Measurements from ENCODE around the gene DRAP1. TPM values are rescaled to one million over a fixed set of nuclear protein-coding genes. Genes with fewer than 3 reads are reported as not detected.

DRAP1 gene
- total RNA-seq, 1 experiment from 2014 or later = 105 TPM

DNA sequence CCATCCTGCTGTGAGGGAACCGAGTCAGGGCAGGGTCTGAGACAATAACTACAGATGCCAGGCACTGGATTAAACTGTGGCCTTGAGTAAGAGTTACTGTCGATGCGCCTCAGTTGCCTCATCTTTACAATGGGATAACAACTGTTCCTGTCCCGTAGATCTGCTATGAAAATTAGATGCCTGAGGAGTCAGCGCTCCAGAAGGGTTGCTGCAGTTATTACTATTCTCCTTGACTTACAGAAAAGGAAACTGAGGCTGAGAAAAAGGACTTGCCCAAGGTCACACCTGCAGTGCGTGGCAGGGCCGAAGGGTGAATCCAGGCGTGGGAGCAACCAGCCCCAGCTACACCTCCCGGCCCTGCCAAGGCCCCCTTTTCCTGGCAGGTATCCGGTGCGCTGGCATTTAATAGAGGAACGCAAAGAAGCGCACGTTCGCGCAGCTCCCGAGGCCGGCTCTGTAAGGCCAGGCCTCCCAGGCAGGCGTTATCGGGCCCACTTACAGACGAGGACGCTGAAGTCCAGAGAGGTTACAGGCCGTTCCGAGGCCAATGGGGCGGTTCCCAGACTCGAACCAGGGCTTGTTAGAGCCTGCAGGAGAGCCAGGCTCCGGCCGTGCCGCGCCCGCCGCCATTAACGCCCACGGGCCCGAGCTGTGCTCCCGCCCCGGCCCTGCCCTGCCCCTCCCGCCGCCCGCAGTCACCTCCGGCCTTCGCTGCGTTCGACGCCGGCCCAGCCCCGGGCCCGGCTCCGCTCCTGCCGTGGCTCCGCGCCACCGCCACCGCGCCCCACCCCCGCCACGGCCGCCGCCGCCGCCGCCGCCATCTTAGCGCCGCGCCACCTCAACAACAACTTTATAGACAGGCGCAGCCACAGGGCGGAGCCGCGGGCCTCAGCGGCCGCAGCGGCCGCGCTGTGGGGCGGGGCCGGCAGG, 750 bp upstream of the DRAP1 start, which contains the start of gene C11orf68:
C11orf68 (minus strand) TSS at position 852 of the 930 bp plus-strand sequence; CDS start at position 821, 31 bp downstream.
- H3K23ac ChIP-seq (ENCODE audit: insufficient read length, low read depth, low read length) = no peak within 1 kb of the TSS
- no peak within 1 kb of the TSS for H3K56ac ChIP-seq (ENCODE audit: insufficient read length, low read depth, low read length)
- no peak within 1 kb of the TSS for H3T11ph ChIP-seq (ENCODE audit: low read length)
- H3K27ac ChIP-seq (ENCODE audit: insufficient read length, low read depth, low read length) = no peak within 1 kb of the TSS
- no peak within 1 kb of the TSS for H4K5ac ChIP-seq (ENCODE audit: insufficient read length, low read depth, low read length)
- peak within 1 kb of the TSS in 2 of 3 experiments; percentile 72 to 86; a peak in 2 of 7 replicates for H3K27ac Mint-ChIP-seq
- TF ChIP-seq, protein P1, sequence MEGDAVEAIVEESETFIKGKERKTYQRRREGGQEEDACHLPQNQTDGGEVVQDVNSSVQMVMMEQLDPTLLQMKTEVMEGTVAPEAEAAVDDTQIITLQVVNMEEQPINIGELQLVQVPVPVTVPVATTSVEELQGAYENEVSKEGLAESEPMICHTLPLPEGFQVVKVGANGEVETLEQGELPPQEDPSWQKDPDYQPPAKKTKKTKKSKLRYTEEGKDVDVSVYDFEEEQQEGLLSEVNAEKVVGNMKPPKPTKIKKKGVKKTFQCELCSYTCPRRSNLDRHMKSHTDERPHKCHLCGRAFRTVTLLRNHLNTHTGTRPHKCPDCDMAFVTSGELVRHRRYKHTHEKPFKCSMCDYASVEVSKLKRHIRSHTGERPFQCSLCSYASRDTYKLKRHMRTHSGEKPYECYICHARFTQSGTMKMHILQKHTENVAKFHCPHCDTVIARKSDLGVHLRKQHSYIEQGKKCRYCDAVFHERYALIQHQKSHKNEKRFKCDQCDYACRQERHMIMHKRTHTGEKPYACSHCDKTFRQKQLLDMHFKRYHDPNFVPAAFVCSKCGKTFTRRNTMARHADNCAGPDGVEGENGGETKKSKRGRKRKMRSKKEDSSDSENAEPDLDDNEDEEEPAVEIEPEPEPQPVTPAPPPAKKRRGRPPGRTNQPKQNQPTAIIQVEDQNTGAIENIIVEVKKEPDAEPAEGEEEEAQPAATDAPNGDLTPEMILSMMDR (conservative IDR thresholded peaks at IDR 0.05) = no peak
- no peak within 1 kb of the TSS for H2AK5ac ChIP-seq (ENCODE audit: insufficient read length, low read length)
- H2BK20ac ChIP-seq (ENCODE audit: low read depth, low read length, poor library complexity, severe bottlenecking) = no peak within 1 kb of the TSS
- H3K4me3 Mint-ChIP-seq = peak within 1 kb of the TSS; percentile 84 to 93
- H3K27me3 ChIP-seq (ENCODE audit: insufficient read depth, low read length) = no peaks in the 10 kb centered on the region
- no peak within 1 kb of the TSS for H4K91ac ChIP-seq (ENCODE audit: insufficient read length, low read depth, low read length)
- H3K4ac ChIP-seq (ENCODE audit: low read depth, low read length) = no peak within 1 kb of the TSS
- H3K4me1 ChIP-seq (ENCODE audit: insufficient read depth, low read length) = no peaks in the 10 kb centered on the region; the same call in 1 of the 2 replicates
- H3K27me3 Mint-ChIP-seq (ENCODE audit: low read depth) = peaks cover 4% of the 10 kb centered on the region
- H3K4me1 Mint-ChIP-seq = peaks cover 21 to 28% of the 10 kb centered on the region in 2 experiments
- H3K23me2 ChIP-seq (ENCODE audit: insufficient read length, low read depth, low read length, poor library complexity, severe bottlenecking) = peaks cover 11% of the 10 kb centered on the region
- H3K14ac ChIP-seq (ENCODE audit: insufficient read depth, low read length) = peak within 1 kb of the TSS; percentile 92
- H2BK120ac ChIP-seq (ENCODE audit: low read depth, low read length, poor library complexity, severe bottlenecking) = no peak within 1 kb of the TSS
- no peak within 1 kb of the TSS for H2AFZ ChIP-seq (ENCODE audit: low read length)
- no CpG with 5 or more reads among the region's 77 CpGs for WGBS (ENCODE audit: extremely low coverage, insufficient read length, low lambda C conversion rate)
- H3K9me3 Mint-ChIP-seq = no peaks in the 10 kb centered on the region; a peak in 1 of 5 replicates
- peak within 1 kb of the TSS; percentile 60 for H3K4me2 ChIP-seq (ENCODE audit: insufficient read depth, insufficient read length, low read length)
- H3K9ac ChIP-seq (ENCODE audit: extremely low read depth, insufficient read length, low read length) = peak within 1 kb of the TSS; percentile 81
- H2BK15ac ChIP-seq (ENCODE audit: low read depth, low read length) = no peak within 1 kb of the TSS
- H4K8ac ChIP-seq (replicated peaks; ENCODE audit: insufficient read length, low read depth, low read length) = no peak within 1 kb of the TSS
- H3K36me3 Mint-ChIP-seq (ENCODE audit: insufficient read depth in 1 of 3, low read depth in 3 of 3) = peaks cover 1 to 23% (median 23%) of the 10 kb centered on the region in 3 experiments; a peak in 6 of 7 replicates
- no peaks in the 10 kb centered on the region for H3K9me3 ChIP-seq (ENCODE audit: control insufficient read depth, low read depth, low read length)
- DNase-seq = no peak
- no peak within 1 kb of the TSS for H2BK12ac ChIP-seq (ENCODE audit: insufficient read length, low read depth, low read length)
- no peak within 1 kb of the TSS for H2BK5ac ChIP-seq (ENCODE audit: insufficient read length, low read length)
- no peaks in the 10 kb centered on the region for H3K79me2 ChIP-seq (ENCODE audit: insufficient read depth, low read length)
- H3K18ac ChIP-seq (ENCODE audit: insufficient read length, low read depth, low read length) = peak within 1 kb of the TSS; percentile 56
- H3K79me1 ChIP-seq (ENCODE audit: insufficient read depth, low read depth, low read length, poor library complexity, severe bottlenecking) = no peaks in the 10 kb centered on the region
- H4K20me1 ChIP-seq (ENCODE audit: control insufficient read depth, insufficient read depth, insufficient read length) = no peaks in the 10 kb centered on the region

Measured in H9 (cell line).